ENCODE measurements around the gene EIF3F.
"Not testable (repeated sequence)": the region's sequence is repeated elsewhere in the genome, so short reads cannot be mapped to it uniquely, and the experiment has no call there.

Gene EIF3F

GRCh38 chr11:7977232-7977917 is 9.8 kb upstream of the EIF3F start:
- Mint-ChIP-seq H3K27me3 (ENCODE audit: low read depth, poor library complexity) (peaks cover 3% of the 10 kb centered on the region), H3K4me3 (no peak overlapping the region), H3K4me1 (no peaks in the 10 kb centered on the region)

GRCh38 chr11:7981619-7982157 is 5.4 kb upstream of the EIF3F start:
- H3K4me1 Mint-ChIP-seq = peaks cover 5% of the 10 kb centered on the region
- DNase-seq = no peak
- no peaks in the 10 kb centered on the region for H3K36me3 Mint-ChIP-seq (ENCODE audit: low read depth)
- no peak overlapping the region for H3K4me3 Mint-ChIP-seq
- H3K27me3 Mint-ChIP-seq (ENCODE audit: low read depth, poor library complexity) = peaks cover 3% of the 10 kb centered on the region
- no peaks in the 10 kb centered on the region for H3K9me3 Mint-ChIP-seq
- TF ChIP-seq, protein P1, sequence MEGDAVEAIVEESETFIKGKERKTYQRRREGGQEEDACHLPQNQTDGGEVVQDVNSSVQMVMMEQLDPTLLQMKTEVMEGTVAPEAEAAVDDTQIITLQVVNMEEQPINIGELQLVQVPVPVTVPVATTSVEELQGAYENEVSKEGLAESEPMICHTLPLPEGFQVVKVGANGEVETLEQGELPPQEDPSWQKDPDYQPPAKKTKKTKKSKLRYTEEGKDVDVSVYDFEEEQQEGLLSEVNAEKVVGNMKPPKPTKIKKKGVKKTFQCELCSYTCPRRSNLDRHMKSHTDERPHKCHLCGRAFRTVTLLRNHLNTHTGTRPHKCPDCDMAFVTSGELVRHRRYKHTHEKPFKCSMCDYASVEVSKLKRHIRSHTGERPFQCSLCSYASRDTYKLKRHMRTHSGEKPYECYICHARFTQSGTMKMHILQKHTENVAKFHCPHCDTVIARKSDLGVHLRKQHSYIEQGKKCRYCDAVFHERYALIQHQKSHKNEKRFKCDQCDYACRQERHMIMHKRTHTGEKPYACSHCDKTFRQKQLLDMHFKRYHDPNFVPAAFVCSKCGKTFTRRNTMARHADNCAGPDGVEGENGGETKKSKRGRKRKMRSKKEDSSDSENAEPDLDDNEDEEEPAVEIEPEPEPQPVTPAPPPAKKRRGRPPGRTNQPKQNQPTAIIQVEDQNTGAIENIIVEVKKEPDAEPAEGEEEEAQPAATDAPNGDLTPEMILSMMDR (IDR thresholded peaks at IDR 0.05) = no peak
- H3K27ac Mint-ChIP-seq = no peak overlapping the region

More at GRCh38 chr11:7977232-7977917, 9.8 kb upstream of the EIF3F start:
- DNase-seq = no peak
- H3K9me3 Mint-ChIP-seq = no peaks in the 10 kb centered on the region
- TF ChIP-seq, protein P1 (IDR thresholded peaks at IDR 0.05) = no peak
- no peaks in the 10 kb centered on the region for H3K36me3 Mint-ChIP-seq (ENCODE audit: low read depth)
- no peak overlapping the region for H3K27ac Mint-ChIP-seq

- Mint-ChIP-seq H3K4me3 (no peak overlapping the region), H3K27me3 (ENCODE audit: low read depth, poor library complexity) (no peaks in the 10 kb centered on the region), H3K36me3 (ENCODE audit: low read depth) (no peaks in the 10 kb centered on the region), H3K9me3 (no peaks in the 10 kb centered on the region), H3K27ac (no peak overlapping the region), H3K4me1 (peaks cover 9% of the 10 kb centered on the region)
- TF ChIP-seq, protein P1 (IDR thresholded peaks at IDR 0.05) = no peak
- DNase-seq = no peak
These were observed 4.5 kb upstream of the EIF3F start for GRCh38 chr11:7982582-7983119.

GRCh38 chr11:7983832-7984590 is 3.1 kb upstream of the EIF3F start:
- TF ChIP-seq, protein P1 (IDR thresholded peaks at IDR 0.05) = no peak
- H3K27me3 Mint-ChIP-seq (ENCODE audit: low read depth, poor library complexity) = no peaks in the 10 kb centered on the region
- H3K27ac Mint-ChIP-seq = no peak overlapping the region
- H3K4me3 Mint-ChIP-seq = no peak overlapping the region
- peaks cover 18% of the 10 kb centered on the region for H3K4me1 Mint-ChIP-seq
- H3K36me3 Mint-ChIP-seq (ENCODE audit: low read depth) = peaks cover 3% of the 10 kb centered on the region
- H3K9me3 Mint-ChIP-seq = no peaks in the 10 kb centered on the region
- DNase-seq = no peak

GRCh38 chr11:7987560-7987883 is 385 bp downstream of the EIF3F start:
- H3K9me3 Mint-ChIP-seq; H3K27me3 Mint-ChIP-seq (ENCODE audit: low read depth, poor library complexity); DNase-seq: not testable (repeated sequence)
- Mint-ChIP-seq H3K27ac (peak overlapping the region; percentile 90), H3K36me3 (ENCODE audit: low read depth) (peaks cover 11% of the 10 kb centered on the region), H3K4me3 (peak overlapping the region; percentile 99), H3K4me1 (peaks cover 23% of the 10 kb centered on the region)

GRCh38 chr11:7994581-7995278 is 7.6 kb downstream of the EIF3F start:
- DNase-seq = no peak
- H3K9me3 Mint-ChIP-seq = no peaks in the 10 kb centered on the region
- peaks cover 73% of the 10 kb centered on the region for H3K36me3 Mint-ChIP-seq (ENCODE audit: low read depth)
- no peaks in the 10 kb centered on the region for H3K27me3 Mint-ChIP-seq (ENCODE audit: low read depth, poor library complexity)
- no peak overlapping the region for H3K27ac Mint-ChIP-seq
- H3K4me1 Mint-ChIP-seq = no peaks in the 10 kb centered on the region
- H3K4me3 Mint-ChIP-seq = no peak overlapping the region
- TF ChIP-seq, protein P1 (IDR thresholded peaks at IDR 0.05) = no peak

Measured in nephron progenitor cell (in vitro differentiated cells).